GM19193 (cell line): ENCODE measurements around the gene KRT9.

ENCODE experiments used
- POLR2A ChIP-seq: IDR thresholded peaks from 4 replicates; pipeline ENCODE4 v1.6.1; 2011; ENCODE audit not compliant: insufficient read depth, insufficient read length; ENCODE audit errors: extremely low read depth

The KRT9 gene

DNA sequence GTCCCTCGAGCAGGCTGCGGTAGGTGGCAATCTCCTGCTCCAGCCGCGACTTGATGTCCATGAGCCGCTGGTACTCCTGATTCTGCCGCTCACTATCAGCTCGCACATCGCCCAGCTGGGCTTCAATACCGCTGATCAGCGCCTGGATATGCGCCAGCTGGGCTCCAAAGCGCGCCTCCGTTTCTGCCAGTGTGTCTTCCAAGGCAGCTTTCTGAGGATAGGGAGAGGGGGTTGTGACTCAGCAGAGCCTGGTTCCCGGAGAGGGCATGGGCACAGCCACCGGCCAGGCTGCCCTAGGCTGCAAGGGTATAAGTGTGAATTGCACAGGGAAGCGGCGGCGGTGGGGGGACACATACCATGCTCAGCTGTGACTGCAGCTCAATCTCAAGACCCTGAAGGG, 48.1 kb downstream of the KRT9 start:
- no peak for TF ChIP-seq POLR2A

DNA sequence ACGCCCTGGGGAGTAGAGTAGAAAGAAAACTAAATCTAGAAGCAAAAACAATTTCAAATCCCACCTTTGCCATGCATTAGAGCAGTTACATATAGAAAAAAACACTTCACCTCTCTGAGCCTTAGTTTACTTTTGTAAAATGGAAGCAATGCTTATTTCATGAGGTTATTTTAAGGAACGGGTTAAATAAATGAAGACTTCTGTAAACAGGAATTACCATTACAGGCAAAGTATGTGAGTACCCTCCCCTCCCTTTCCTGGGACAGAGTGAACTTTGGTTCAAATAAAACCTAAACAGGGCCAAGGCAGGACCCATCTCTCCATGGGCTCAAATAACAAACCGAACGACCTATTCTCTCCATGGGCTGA, 48.6 kb downstream of the KRT9 start:
- TF ChIP-seq POLR2A = no peak

DNA sequence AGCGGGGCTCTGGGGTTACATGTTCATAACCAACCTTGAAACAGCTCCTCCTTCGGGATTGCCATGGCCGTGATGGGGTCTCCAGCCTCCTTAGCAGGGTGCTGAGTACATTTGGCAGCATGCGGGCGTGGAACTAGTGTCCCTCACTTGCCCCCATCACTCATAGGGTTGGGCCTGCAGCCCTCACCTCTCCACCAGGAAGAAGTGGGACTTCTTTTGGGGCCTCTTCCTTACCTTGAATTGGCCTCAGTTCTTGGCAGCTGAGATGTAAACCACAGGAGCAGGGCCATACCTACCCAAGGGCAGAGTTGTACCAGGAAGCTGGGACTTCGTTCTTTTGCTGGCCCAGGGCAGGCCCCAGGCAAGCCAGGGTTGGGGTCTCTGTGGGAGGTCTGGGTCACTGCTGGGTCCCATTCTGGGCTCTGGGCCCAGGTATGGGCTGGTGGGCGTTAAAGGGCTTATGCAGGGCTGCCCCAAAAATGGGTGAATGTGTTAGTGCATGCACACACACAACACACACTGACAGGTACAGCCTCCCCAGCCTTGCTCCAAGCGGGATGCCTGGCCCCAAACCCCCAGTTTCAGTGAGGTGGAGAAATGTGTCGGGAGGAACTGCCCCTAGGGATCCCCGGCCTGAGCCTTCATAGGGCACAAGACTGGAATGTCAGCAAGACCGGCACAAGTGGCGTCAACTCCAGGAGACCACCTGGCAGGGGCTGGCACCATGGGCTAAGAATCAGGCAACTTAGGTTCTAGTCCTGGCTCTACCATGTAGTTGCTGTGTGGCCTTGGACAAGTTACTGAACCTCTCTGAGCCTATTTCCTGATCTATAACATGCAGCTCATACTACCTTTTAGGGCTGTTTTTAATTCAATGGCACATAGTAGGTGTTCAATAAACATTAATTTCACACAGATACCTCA, 49.3 kb downstream of the KRT9 start:
- TF ChIP-seq POLR2A = no peak

DNA sequence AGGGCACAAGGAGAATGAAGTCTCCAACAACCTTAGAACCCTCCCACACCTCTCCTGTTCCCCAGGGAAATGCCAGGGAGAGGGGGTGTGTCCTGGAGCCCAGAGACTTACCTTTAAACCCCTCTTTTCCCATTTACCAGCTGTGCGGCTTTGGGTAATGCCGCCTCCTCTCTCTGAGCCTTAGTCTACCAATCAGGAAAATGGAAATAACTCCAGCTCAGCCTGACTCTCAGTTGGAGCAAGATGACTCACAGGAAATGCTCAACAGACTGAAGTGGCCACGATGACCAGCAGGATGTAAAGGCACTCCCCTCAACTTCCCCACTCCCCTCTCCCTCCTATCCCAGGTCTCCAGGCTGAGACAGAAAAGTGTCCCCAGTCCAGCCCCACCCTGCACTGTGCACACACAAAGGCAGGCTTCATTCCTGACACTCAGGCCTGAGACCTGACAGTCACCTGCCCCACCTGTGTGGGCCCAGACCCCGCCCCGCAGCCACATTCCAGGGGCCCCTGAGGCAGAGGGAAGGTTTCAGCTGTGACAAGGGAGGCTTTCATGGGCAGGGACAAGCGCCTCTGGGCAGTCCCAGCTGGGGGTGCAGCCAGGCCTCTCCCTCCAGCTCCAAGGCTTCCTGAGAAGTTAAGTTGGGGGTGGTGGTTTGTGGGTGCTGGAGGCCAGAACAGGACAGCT, 50.1 kb downstream of the KRT9 start:
- TF ChIP-seq POLR2A = no peak

DNA sequence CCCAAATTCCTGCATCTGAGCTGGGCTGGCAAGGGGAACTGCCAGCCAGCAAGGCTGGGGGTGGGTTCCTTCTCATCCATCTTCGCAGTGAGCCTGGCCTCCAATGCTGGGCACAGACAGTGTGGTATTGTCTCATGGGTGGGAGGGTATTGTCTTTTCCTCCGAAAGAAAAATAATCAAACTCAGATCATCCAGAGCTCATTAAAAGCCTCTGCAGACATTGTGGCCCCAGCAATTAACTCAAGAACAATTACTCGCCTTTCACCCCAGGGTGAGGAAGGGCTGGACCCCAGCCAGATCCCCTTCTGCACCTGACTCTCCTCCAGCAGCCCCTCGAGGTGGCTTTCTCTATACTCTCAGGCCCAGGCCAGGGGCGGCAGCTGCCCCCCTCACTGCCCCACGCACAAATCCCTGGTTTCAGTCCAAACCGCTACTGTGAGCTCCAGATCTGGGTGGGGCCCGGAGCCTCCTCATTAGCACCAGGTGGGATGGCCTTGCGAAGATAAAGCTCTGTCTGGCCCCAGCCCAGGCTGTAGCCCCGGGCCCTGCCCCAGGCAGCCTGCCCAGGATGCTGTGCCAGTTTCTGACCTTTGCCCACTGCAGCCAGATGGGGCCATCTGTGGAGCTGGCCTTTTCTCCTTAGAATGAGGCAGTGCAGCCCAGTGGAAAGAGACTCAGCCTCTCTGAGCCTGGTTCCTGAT, 50.9 kb downstream of the KRT9 start:
- no peak for TF ChIP-seq POLR2A

DNA sequence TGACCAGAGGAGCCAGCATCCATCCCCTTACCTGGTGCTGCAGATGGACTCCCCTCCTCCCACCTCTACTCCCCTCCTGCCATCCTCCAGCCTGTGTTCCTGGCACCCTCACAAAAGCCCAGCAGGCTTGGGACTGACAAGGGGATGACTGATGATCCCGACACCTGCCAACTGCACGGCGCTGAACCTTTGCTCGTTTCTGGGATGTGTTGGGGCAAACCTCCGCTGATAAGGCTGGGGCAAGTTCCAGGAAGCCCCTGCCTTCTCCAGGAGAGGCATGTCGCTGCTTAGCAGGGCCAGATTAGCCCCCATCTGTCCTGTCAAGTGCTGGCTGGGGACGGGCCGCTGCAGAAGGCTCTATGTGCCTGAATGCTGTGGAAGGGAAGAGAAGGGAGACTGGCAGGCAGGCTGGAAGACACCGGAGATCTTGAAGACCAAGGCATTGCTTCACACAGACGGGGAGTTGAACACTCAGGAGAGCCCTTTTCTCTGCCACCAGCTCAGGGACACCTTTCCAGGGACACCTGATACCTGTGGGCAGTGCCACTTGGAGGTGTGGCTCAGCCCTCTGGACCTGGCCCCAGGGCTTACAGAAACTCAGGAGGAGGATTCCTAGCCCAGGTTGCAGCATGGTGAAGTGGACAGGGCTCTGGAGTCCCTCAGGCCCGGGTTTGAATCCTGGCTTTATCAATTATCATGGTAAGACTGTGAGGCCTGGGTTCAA, 52.2 kb downstream of the KRT9 start:
- TF ChIP-seq POLR2A = no peak

DNA sequence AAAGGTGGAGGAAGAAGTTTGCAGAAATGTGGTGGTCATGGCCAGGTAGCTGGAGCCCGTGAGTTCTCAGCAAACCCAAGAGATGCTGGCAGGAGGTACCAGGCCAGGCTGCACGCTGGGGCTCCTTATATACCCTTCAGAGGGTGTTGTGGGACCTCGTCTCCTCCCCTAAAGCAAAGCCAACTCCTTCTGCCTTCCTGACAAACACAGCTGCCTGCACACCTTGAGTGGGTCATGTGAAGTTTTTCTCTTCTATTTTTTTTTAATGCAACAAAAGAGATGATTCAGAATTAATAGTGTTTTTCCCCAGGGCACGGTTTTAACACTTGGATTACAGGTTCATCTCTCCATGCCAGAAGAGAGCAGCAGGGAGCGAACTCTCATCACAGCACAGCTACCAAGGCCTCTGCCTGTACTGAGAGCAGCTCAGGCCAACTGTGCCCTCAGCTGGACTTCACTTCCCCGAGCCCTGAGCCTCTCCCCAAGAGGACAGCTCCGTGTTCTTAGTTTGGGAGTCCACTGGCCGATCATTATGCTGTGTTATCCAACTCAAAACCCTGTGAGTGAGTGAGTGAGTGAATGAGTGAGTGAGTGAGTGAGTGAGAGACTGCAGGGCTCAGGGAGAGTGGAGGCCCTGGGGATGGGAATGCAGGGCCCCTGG, 52.9 kb downstream of the KRT9 start, which contains the start of gene KRT15:
Gene KRT15, minus strand, starts transcription at position 102 of the 661 bp plus-strand sequence. Its CDS starts 63 bp downstream, at position 39.
- no peak for TF ChIP-seq POLR2A

DNA sequence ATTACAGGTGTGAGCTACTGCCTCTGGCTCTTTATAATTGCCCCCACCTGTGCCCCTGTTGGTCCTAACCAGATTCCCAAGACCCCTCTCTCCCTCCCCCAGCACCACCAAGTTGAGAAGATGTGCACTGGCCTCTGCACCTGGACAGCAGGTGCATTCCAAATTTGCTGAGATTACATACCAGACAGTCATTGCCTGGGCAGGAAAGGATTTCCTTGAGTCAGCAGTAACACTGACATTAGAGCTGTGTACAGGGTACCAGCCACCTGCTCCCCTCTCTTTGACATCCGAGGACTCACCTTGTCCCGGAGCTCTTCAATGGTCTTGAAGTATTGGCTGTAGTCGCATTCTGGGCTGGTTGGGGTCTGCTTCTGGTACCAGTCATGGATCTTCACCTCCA, 53.8 kb downstream of the KRT9 start:
- TF ChIP-seq POLR2A = no peak

DNA sequence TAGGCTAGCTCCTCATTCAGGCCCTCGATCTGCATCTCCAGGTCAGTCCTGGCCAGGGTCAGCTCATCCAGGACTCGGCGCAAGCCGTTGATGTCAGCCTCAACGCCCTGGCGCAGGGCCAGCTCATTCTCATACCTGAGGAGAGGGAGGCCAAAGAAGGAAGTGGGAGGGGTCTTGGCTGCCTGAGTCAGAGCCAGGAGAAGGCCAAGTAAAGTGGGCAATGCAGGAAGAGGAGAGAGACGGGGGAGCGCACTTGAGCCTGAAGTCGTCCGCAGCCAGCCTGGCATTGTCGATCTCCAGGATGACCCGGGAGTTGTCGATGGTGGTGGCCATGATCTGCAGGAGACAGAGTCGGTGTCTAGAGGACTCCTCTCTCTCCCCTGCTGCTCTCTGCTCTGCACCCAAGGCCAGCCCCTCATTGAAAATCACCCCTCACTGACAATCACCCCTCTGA, 55.0 kb downstream of the KRT9 start:
- no peak for TF ChIP-seq POLR2A

DNA sequence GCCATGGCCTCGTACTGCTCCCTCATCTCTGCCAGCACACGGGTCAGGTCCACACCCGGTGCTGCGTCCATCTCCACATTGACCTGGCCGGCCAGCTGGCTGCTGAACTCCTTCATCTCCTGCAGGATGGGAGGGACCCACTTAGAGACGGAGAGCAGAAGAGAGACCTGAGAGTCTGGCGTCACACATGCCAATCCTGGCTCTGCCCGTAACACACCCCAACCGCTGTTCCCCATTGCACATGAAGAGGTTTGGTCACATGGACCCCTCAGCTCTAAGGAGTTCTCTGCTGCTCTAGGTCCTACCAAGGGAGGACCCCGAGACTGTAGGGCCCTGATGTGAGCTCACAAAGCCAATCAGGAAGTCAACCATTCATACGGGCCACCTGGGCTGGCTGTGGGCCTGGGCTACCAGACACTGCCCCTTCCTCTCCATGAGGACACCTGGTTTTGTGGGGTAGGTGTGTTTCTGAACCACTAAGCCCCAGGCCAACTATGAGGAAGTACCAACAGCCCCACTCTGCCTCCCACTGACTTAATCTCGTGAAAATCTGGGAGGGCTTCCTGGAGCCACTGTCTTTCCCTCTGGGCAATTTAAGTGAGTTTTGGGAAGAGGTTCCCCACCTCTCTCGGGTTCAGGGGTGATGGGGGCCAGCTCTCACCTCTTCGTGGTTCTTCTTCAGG, 55.6 kb downstream of the KRT9 start:
- no peak for TF ChIP-seq POLR2A
